ENCODE measurements around the gene FZD8.

GRCh38 chr10:35642793-35643114 is 658 bp upstream of the FZD8 start:
- TF ChIP-seq CTCF (IDR thresholded peaks at IDR 0.05) (no peak), EP300 (IDR thresholded peaks at IDR 0.05) (no peak), POLR2A (IDR thresholded peaks at IDR 0.05) (no peak)
